ENCODE measurements around the gene GON4L. TPM values are rescaled to one million over a fixed set of nuclear protein-coding genes. Genes with fewer than 3 reads are reported as not detected.
"Not testable (repeated sequence)": the region's sequence is repeated elsewhere in the genome, so short reads cannot be mapped to it uniquely, and the experiment has no call there.

The GON4L gene
- total RNA-seq, 1 donor from 2014 or later, result 19.9 TPM

- H3K9me3 ChIP-seq, result no peaks in the 10 kb centered on the region
- no peaks in the 10 kb centered on the region for H3K27me3 ChIP-seq
- TF ChIP-seq, protein P1, sequence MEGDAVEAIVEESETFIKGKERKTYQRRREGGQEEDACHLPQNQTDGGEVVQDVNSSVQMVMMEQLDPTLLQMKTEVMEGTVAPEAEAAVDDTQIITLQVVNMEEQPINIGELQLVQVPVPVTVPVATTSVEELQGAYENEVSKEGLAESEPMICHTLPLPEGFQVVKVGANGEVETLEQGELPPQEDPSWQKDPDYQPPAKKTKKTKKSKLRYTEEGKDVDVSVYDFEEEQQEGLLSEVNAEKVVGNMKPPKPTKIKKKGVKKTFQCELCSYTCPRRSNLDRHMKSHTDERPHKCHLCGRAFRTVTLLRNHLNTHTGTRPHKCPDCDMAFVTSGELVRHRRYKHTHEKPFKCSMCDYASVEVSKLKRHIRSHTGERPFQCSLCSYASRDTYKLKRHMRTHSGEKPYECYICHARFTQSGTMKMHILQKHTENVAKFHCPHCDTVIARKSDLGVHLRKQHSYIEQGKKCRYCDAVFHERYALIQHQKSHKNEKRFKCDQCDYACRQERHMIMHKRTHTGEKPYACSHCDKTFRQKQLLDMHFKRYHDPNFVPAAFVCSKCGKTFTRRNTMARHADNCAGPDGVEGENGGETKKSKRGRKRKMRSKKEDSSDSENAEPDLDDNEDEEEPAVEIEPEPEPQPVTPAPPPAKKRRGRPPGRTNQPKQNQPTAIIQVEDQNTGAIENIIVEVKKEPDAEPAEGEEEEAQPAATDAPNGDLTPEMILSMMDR (IDR thresholded peaks at IDR 0.05), result no peak
- no peak for DNase-seq (ENCODE audit: low spot score in 2 of 2)
- peaks cover 34 to 36% of the 10 kb centered on the region in 2 donors for H3K36me3 ChIP-seq
- no peak overlapping the region for H3K4me3 ChIP-seq
- intact Hi-C loops (cut with DNase I), result no loop called here
- no peaks in the 10 kb centered on the region for H3K4me1 ChIP-seq
- H3K27ac ChIP-seq, result no peak overlapping the region
Measured at GRCh38 chr1:155793213-155793612, 63.8 kb downstream of the GON4L start.

DNA sequence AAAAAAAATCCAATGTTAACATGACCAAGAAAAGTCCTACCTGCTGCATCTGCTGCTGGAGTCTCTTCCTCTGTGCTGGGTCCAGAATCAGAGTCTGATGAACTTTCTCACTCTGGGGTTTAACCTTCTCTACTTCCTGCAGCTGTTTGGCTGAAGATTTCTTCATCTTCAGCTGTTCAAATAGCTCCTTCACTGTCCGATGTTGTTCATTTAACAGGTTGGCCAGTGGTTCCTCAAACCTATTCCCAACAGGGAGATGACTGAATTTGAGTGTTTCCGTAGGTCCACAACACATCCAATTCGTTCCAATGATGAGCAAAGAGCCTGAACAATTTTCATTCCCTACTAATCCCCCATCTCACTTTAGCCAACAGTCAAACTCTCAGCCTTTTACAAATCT, 79.4 kb downstream of the GON4L start:
- H3K9me3 ChIP-seq, result no peaks in the 10 kb centered on the region
- intact Hi-C loops (cut with DNase I), result no loop called here
- TF ChIP-seq, protein P1 (IDR thresholded peaks at IDR 0.05), result no peak
- H3K27me3 ChIP-seq, result no peaks in the 10 kb centered on the region
- H3K36me3 ChIP-seq, result peaks cover 51 to 79% of the 10 kb centered on the region in 2 donors
- H3K4me1 ChIP-seq, result no peaks in the 10 kb centered on the region
- H3K27ac ChIP-seq, result no peak overlapping the region
- H3K4me3 ChIP-seq, result no peak overlapping the region
- no peak for DNase-seq (ENCODE audit: low spot score in 2 of 2)

- no peaks in the 10 kb centered on the region for H3K9me3 ChIP-seq
- no peak overlapping the region for H3K4me3 ChIP-seq
- intact Hi-C loops (cut with DNase I), result no loop called here
- no peak for DNase-seq (ENCODE audit: low spot score in 2 of 2)
- H3K4me1 ChIP-seq, result no peaks in the 10 kb centered on the region
- H3K27ac ChIP-seq, result no peak overlapping the region
- H3K27me3 ChIP-seq, result no peaks in the 10 kb centered on the region
- TF ChIP-seq, protein P1 (IDR thresholded peaks at IDR 0.05), result no peak
- H3K36me3 ChIP-seq, result peaks cover 63 to 82% of the 10 kb centered on the region in 2 donors
Measured at GRCh38 chr1:155776414-155776813, 80.6 kb downstream of the GON4L start.

DNA sequence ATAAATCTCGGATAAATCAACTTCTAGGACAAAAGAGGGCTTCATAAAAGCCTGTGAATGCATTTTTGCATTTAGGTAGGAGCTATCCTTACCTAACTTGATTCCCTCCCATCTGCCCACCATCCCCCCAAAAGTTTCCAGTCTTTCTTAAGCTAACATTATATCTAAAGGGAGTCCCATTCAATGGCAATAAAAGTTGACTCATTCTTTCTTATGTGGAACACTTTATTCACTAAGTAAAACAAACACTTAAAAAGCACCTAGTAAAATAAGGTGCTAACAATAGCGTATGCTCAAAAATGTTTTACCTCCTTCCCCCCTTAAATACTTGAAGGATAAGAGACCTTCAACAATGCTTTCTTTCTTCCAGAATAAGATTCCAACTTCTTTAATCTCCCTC, 83.8 kb downstream of the GON4L start:
- Histone ChIP-seq H3K4me1 (no peaks in the 10 kb centered on the region), H3K4me3 (no peak overlapping the region), H3K27me3 (no peaks in the 10 kb centered on the region), H3K9me3 (no peaks in the 10 kb centered on the region), H3K27ac (no peak overlapping the region), H3K36me3 (peaks cover 77 to 92% of the 10 kb centered on the region in 2 donors)
- intact Hi-C loops (cut with DNase I), result no loop called here
- TF ChIP-seq, protein P1 (IDR thresholded peaks at IDR 0.05), result no peak
- DNase-seq (ENCODE audit: low spot score in 2 of 2), result no peak

- TF ChIP-seq, protein P1 (IDR thresholded peaks at IDR 0.05), result no peak
- Histone ChIP-seq H3K27me3 (no peaks in the 10 kb centered on the region), H3K27ac (no peak overlapping the region), H3K36me3 (peaks cover 75 to 82% of the 10 kb centered on the region in 2 donors), H3K4me3 (no peak overlapping the region), H3K4me1 (no peaks in the 10 kb centered on the region), H3K9me3 (no peaks in the 10 kb centered on the region)
- intact Hi-C loops (cut with DNase I), result no loop called here
- no peak for DNase-seq (ENCODE audit: low spot score in 2 of 2)
Measured at GRCh38 chr1:155769257-155769656, 87.8 kb downstream of the GON4L start.

- DNase-seq (ENCODE audit: low spot score in 2 of 2); H3K27me3 ChIP-seq; H3K27ac ChIP-seq; H3K4me1 ChIP-seq; H3K4me3 ChIP-seq; H3K9me3 ChIP-seq; intact Hi-C loops (cut with DNase I): not testable (repeated sequence)
- peaks cover 74 to 85% of the 10 kb centered on the region in 2 donors for H3K36me3 ChIP-seq
Measured at GRCh38 chr1:155767399-155767989, 89.5 kb downstream of the GON4L start.

DNA sequence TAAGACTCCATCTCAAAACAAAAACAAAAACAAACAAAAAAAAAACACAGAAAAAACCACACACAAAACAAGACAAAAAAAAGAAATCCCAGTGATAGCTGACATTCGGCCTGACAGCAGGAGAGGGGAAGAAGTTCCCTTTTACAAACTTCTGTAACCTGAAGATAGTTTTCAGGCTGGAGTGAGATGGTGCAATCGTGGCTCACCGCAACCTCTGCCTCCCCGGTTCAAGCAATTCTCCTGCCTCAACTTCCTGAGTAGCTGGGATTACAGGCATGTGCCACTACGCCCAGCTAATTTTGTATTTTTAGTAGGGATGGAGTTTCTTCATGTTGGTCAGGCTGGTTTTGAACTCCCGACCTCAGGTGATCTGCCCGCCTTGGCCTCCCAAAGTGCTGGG, 93.0 kb downstream of the GON4L start:
- DNase-seq (ENCODE audit: low spot score in 2 of 2); H3K27me3 ChIP-seq; H3K4me1 ChIP-seq; intact Hi-C loops (cut with DNase I); H3K4me3 ChIP-seq; H3K9me3 ChIP-seq; H3K27ac ChIP-seq: not testable (repeated sequence)
- peaks cover 79 to 83% of the 10 kb centered on the region in 2 donors for H3K36me3 ChIP-seq

DNA sequence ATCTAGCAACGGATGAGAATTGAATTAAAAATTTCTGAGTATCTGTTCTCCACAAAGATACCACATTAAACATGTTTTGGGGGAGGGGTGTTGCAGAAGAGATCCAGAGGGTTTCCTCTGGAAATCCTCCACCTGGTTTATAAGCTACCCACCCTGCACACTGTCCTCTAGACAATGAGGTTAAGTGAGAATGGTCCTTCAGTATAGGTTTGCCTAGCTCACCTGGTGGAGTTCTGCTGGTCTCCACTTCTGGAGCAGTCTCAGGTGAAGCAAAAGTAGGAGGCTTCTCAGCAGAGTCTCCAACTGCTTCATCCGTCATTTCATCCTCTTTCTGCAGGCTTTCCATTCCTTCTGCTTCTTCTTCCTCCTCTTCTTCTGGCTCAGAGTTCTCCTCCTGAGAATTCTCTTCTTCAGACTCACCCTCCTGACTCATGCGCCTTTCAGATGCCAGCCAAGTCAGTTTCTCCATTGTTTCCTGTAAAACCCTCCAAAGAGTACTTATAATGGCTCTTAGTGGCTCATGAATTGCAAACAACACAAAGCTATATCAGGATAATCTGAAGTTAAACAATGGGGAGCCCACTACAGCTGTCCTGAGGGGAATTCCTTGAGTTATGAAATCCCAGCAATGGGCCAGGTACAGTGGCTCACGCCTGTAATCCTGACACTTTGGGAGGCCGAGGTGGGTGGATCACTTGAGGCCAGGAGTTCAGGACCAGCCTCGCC, 93.8 kb downstream of the GON4L start:
- H3K27me3 ChIP-seq; H3K9me3 ChIP-seq; intact Hi-C loops (cut with DNase I); H3K4me1 ChIP-seq; H3K4me3 ChIP-seq; H3K27ac ChIP-seq: not testable (repeated sequence)
- DNase-seq (ENCODE audit: low spot score in 2 of 2), result peak in 1 of 2 donors; percentile 87
- H3K36me3 ChIP-seq, result peaks cover 76 to 85% of the 10 kb centered on the region in 2 donors
